ENCODE measurements around the gene ZNF17.
A peak's percentile ranks its signal among the peaks of the same experiment; 100 is the strongest.

ZNF17 gene

DNA sequence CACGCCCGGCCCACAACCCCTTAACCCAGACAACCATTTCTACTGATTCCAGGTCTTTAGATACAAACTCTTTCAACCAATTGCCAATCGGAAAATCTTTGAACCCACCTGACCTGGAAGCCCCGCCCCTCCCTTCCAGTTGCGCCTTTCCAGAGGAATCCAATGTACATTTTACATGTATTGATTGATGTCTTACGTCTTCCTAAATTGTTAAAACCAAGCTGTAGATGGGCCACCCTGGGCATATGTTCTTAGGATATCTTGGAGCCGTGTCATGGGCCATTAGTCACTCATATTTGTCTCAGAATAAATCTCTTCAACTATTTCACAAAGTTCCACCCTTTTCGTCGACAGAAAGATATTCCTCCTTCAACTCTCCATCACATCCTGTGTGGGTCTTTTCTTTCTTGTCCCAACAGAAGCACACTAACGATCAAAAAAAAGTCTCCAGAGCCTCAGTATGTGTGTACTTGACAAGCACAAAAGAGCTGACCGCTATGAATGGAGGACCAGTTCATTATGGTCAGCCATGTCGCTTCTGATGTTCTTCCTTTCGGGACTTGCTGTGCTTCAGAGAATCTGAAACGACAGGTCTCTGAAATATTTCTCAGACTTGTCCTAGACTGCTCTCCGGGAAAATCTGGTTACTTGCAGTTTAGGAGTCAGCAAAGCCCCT lies 23.6 kb downstream of the ZNF17 start:
- no peak for DNase-seq

DNA sequence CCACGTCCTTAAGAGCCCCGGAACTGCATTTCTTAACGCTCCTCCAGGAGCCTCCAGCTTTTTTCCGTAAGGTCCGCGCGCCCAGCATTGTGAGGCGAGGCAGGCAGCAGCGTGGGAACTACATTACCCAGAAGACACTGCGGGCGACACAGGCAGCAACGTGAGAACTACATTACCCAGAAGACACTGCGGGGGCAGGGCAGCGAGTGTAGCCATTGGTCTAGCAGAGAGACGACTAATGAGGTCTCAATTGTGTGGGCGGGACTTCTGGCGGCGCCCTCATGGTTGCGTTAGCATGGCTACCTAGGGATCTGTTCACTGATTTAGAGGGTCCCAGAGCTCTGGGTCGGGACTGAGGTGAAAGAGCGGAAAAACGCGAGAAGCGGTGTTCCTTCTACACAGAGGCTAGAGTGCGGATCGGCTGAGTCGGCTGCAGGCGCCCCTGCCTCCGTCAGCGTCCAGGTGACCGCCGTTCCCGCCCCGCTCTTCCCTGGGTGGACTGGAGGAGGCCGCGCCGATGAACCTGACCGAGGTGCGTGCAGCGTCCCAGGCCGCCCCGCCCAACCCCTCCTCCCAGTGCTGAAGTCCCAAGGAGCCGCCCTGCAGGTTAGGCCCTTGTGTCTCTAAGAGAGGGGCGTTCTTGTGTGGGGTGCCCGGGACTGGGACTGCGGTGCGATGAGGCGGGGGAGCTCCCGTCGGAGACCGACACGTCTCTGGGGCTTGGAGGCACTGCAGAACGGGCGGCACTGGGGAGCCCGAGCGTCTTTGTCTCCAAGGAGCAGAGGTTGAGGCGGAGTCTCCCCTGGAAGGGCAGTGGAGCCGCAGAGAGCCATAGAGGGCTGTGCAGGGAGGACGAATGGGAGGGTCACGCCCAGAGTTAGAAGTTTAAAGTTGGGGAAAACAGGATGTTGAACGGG lies 24.4 kb downstream of the ZNF17 start, which contains the start of gene ZNF749:
Gene ZNF749 (plus strand): TSS at position 264 of the 917 bp plus-strand sequence. CDS start 254 bp downstream, at position 518.
- peak; percentile 99 for DNase-seq

DNA sequence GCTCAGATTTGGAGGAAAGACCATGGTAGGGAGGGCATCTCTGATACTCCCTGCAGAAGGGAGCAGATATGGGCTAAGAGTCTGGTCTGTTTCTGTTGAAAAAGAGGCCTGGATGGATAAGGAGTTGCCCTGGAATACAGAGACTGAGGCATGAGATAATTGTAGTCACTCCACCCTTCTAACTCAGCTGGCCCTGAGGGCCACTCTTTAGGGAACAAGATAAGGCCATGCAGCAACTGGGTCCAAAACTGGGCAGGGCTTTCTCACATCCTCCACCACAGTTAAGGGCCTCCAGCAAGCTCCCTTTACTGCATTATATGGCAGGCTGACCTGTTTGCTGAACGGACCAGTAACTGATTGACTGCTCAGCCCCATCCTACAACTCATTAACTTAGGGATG lies 25.5 kb downstream of the ZNF17 start:
- no peak for DNase-seq

DNA sequence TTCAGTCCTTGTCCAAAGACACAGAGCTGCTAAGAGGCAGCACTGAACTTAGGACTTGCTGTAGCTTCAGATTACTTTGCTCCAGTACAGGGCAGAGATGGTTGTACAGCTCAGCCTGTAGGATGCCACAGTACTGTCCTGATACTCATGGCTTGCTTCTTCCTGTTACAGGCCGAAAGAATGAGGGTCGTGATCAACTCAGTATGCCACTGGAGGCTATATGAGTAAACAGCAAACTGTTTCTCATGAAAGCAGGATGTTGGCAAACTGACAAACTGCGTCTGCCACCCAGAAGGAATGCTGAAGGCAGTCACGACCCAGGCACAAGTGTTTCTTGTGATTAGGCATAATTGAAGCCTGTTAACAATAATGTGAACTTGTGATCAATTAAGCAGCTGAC lies 27.0 kb downstream of the ZNF17 start:
- no peak for DNase-seq

DNA sequence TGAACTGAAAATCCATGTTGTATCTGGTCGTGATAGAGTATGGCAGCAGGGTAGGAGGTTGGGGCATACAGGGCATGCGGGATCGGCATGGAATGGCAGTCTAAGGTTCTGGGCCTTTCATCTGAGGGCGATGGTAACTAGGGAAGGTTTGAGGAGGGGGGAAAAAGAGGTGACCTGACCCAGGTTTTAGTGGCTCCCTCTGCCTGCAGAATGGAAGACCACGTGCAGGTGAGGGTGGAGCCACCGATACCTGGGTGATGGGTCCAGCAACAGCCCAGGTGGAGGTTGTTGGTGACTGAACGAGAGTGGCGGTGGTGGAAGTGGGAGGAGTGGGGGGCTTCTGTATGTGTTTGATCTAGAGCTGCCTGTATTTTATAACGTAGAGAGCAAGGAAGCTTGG lies 28.0 kb downstream of the ZNF17 start:
- no peak for DNase-seq

DNA sequence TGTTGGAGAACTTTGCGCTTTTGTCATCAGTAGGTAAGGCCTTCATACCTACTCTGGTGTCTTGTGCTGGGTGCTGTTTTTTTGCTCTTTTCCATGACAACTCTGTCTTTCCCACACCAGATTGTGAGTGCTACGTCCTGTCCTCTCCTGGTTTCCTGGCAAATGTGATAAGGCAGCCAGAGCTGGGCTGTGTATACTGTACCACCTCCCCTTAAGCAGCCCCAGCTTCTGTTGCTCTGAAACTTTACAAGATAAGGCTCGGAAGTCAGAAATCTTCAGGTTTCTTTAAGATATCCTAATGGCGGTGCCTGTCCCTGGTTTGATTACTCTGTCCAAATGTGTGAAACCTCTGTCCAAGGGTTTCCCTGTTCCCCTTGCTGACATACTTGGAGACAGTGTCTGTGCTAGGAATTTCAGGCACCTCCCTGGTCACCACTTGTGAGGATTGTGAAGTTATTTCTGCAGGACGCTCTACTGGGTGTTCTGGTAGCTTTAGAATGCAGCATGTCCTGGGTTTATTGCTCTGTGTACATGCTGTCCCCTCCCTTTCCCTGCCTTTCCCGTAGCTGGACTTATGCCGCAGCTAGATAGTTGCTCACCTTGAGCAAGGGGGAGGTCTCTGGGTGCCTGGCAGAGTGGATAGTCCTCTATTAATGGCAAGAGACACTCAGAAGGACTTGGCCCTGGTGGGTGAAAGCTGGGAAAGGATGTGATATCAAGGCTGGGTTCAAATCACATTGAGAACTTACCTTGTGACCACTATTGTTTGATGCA lies 31.2 kb downstream of the ZNF17 start:
- no peak for DNase-seq

DNA sequence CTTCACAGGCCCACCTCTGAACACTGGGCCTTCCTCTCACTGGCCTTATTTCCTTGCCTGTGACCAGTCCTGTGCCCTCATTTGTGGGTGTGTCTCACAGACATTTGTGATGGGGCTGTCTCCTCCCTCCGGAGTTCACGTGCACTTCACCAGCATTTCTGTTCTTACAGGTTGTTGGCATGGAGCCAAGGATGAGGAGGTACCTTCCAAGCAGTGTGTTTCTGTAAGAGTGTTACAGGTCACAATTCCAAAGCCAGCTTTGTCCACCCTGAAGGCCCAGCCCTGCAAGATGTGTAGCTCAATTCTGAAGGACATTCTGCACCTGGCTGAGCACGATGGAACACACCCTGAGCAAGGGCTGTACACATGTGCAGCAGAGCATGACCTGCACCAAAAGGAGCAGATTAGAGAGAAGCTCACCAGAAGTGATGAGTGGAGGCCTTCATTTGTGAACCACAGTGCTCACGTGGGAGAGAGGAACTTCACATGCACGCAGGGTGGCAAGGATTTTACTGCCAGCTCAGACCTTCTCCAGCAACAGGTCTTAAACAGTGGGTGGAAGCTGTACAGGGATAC lies 32.2 kb downstream of the ZNF17 start:
- no peak for DNase-seq

DNA sequence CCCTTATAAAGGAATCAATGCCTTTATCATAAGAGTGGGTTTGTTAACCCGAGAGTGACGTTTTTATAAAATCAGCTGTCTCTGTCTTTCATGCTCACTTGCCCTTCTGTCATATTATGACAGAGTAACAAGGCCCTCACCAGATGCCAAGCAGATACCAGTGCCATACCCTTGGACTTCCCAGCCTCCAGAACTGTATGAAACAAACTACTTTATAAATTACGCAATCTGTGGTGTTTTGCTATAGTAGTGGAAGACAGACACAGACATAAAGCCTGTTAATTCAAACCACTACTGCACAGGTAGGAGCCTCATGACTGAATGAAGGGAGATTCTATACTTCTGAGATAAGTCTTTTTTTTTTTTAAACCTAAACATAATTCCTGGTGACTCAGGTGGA lies 41.3 kb downstream of the ZNF17 start:
- DNase-seq, result no peak

DNA sequence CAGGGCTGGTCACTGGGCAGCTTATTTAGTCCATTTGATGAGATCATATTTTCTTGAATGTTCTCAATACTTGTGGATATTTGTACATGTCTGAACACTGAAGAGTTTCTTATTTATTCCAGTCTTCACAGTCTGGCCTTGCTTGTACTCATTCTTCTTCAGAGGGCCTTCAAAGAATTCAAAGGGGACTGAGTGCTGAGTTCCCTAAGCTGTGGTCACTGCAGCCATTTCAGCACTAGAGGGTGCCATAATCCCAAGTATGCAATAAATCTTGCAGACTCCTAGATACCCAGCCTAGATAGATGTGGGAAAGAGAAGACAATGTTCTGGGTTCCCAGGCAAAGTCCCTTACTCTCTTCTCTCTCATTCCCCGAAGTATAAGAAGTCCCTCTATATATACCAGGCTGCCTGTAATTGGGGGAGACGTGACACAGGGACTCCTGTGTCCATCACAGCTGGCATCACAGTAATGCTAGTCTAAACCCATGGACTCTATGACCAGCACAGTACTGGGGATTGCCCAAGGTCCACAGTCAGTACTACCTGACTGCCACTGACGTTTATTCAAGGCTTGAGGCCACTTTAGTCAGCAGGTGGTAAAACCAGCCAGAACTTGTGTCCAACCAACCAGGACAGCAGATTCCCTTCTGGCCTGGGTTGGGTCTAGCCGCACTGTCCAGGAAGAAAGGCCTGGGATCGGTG lies 54.9 kb downstream of the ZNF17 start:
- peak; percentile 58 for DNase-seq

DNA sequence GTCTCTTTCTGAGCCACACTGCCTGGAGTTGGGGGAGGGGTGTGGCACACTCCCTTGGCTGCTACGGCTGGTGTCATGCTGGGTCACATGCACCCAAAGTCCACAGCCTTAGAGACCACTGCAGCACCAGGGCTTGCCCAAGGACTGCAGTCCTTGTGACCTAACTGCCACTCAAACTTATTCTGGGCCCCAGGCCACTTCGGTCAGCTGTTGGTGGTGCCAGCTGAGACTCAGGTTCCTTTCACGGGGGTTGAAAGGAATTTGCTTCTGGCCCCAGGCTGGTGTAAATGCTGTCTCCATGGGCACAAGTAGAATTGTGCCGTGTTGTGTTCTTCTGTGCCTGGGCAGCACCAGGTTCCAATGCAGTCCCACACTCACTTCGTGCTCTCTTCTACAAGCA lies 55.5 kb downstream of the ZNF17 start:
- no peak for DNase-seq

Measured in NCI-H69 (cell line).